CD4-positive, alpha-beta T cell treated with Interferon alpha-2 for 1 hour (primary cell): ENCODE measurements around the gene SERPIND1.
"Not testable (repeated sequence)": the region's sequence is repeated elsewhere in the genome, so short reads cannot be mapped to it uniquely, and the experiment has no call there.

Source experiments
- DNase-seq, 2 donors: peaks; one replicate each; pipeline ENCODE4 v3.0.0-alpha.2; 2020 to 2022

SERPIND1 gene, protein sequence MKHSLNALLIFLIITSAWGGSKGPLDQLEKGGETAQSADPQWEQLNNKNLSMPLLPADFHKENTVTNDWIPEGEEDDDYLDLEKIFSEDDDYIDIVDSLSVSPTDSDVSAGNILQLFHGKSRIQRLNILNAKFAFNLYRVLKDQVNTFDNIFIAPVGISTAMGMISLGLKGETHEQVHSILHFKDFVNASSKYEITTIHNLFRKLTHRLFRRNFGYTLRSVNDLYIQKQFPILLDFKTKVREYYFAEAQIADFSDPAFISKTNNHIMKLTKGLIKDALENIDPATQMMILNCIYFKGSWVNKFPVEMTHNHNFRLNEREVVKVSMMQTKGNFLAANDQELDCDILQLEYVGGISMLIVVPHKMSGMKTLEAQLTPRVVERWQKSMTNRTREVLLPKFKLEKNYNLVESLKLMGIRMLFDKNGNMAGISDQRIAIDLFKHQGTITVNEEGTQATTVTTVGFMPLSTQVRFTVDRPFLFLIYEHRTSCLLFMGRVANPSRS

DNA sequence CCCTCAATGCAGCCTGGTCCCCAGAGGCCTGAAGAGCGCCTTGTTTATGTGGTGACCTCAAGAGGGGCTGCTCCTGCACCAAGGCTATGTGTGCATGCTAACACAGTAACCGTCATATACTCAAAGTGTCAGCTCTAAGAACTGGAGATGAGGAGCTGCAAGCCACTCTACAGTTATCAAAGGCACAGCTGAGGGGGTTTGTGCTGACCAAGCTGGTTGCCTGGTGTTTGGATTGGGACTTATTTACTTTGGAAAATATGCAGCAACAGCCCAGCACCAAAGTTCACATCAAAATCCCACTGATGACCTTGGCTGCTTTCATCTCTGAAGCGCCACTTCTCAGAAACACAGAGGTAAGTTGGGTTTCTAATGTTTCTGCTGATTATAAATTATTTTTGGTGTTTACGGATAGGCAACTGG is at the start of gene SERPIND1:
SERPIND1 (plus strand) TSS at position 321 of the 420 bp plus-strand sequence. CDS start 5,200 bp downstream, outside the sequence.
- no peak for DNase-seq

DNA sequence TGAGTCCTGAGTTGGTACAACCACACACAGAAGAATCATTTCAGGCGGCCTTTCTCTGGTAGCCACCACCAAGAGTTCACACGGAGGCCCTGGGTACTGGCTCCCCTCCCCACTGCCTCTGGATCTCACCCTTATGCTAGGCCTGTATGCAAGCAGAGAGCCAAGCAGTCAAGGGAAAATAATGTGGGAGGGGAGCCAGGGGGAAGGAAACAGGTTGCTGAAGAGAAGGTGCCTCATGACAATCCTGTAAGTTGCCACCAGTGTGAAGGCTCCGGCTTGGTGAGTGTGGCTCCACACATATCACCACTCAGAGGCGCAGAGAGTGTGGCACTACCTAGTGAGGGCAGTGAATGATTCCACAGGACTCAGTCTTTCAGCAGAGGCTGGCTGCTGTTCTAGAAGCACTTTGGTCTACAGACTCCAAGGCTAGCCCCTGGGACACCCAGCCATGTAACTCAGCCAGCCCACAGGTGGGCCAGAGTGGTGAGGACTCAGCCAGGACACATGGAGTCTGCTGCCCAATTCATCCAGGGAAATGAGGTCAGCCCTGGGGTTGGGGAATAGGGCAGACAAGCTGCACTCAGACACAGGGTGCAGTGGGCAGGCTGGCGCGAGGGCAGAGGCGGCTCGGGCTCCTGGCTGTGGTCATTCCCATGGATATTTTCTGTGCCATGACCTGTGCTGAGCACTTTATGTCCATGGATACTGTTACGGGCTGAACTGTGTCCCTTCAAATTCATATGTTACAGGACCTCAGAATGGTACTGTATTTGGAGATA is 49.0 kb upstream of the SERPIND1 start:
- DNase-seq, result no peak

- no peak for DNase-seq
Measured at GRCh38 chr22:20725987-20726558, 47.8 kb upstream of the SERPIND1 start.

DNA sequence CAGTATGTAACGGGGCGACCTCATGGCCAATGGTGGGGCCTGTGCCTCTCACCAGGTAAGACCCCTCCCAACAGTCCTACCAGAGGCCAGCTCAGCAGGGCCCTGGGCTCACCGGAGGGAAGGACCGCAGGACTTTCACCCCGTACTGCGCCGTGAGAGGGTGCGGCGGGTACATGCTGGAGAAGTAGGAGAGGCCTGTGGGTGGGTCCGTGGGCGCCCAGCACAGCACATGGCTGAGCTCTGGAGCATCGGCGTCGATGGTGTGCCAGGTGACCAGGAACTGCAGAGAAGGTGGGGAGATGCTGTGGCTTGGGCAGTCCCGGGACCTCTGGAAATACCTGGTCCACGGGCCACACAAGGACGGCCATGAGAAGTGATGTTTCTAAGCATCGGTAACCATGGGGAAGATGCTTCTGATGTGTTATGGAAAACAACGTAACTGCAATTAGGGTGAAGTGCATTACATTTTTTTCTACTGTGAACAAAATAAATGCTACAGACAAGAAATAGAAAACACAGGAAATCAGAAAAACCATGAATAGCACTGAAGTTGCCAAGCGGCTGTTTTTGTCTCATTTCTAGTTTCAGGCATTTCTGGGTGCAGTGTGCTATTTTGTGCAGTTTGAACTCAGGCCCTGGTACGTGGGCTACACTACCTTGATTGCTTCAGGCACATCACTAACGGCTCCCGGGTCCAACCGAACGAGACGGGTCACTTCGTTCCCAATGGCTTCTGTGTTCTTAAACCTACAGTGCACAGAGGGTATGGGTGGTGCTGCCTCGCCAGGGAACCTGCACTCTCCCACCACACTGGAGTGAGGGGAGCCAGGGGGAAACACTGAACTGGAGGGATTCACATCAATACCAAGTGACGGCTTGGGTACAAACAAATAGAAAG is 46.5 kb upstream of the SERPIND1 start:
- DNase-seq, result no peak

DNA sequence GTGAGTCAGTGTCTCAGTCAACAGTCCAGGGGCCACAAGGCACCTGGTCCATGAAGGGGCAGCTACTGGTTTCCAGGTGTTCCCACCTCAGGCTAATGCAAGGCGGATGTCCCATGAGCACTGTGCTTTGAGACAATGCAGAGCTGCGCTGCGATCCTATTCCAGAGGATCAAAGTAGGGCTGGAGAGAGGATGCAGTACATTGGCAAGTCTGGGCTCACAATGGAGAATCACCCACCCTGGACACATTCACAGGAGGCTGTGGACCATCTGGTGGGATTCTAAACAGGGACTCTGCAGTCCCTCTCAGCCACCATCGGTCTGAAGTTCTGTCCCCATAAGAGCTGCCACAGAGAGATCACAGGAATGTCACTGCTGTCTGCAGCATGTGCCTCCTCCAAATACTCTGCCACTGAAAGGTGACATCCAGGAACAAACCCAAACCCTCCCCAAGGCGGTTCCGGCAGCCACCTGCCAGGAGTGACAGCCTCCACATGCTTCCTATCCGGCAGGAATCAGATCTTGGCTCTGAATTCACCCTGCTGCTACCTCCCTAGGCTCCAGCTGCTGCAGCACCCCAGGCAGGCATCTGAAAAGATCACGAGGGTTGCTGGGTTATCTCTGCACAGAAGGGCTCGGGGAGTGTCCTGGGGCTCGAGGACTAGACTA is 45.3 kb upstream of the SERPIND1 start:
- no peak for DNase-seq

GRCh38 chr22:20729194-20729593 is 44.7 kb upstream of the SERPIND1 start:
- DNase-seq, result no peak

DNA sequence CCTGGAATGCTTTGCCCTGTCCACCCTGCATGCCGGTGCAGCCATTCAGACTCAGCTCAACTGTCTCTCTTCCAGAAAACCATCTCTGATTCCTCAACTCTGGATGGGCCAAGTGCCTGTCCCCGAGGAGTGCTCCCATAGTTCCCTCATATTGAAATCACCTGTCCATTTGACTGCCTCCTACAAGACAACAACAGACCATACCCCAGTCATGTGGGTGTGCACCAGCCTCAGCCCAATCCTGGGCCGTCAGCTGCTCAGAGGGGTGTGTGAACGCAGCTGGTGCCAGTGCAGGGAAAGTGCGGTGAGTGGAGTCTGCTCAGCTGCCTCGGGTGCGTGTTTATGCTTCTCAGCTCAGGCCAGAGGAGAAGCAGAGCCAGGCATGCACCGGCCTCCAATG is 41.5 kb upstream of the SERPIND1 start:
- not testable (repeated sequence) for DNase-seq

DNA sequence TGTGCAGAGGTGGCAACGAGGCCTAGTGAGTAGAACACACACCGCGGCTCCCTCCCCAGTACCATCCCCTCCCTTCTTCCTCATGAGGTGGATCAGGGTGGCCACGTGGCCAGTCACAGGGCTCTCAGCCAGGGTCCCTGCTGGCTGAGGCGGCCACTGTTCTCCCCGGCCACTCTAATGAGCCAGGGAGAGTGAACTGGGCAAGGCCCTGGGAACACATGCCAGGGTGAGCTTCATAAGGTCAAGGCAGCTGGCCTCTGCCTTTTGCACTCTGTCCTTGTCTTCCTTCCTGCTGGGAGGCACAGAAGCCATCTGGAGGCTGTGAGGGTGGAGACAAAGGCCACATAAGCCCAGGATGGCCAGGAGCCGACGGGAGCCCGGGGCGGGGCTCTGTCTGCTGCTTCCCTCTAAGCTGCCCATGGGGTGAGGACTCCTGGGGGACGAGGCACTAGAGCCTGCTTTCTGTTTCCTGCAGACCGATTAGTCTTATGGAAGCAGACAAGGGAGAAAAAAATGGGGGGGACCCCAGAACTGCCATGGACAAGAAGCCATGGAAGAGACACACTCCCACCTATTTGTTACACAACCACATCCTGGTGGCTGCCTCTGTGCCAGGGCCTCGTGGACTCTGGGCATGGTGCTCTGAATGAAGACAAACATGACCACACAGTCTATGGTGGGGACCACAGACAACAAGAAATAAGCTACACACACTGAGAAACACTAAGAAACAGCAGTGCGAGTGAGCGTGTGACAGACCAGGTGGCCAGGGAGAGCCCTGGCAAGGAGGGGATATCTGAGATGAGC is 38.4 kb upstream of the SERPIND1 start:
- DNase-seq, result not testable (repeated sequence)

DNA sequence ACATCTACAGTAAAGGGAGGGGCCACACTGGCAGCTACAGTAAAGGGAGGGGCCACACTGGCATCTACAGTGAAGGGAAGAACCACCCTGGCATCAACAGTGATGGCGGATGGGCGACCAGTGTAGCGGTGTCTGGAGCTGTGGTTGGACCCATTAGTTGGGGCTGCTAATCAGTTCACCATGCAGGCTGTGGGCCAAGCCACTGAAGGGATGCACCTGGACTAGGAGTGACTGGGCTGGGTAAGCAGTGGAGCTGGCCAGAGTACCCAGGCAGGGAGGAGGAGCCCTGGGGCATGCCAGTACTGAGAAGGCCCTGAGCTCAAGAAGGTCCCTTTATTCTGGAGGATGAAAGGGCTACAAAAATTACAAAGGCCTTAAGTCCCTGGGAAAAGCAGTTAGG is 37.0 kb upstream of the SERPIND1 start:
- not testable (repeated sequence) for DNase-seq

DNA sequence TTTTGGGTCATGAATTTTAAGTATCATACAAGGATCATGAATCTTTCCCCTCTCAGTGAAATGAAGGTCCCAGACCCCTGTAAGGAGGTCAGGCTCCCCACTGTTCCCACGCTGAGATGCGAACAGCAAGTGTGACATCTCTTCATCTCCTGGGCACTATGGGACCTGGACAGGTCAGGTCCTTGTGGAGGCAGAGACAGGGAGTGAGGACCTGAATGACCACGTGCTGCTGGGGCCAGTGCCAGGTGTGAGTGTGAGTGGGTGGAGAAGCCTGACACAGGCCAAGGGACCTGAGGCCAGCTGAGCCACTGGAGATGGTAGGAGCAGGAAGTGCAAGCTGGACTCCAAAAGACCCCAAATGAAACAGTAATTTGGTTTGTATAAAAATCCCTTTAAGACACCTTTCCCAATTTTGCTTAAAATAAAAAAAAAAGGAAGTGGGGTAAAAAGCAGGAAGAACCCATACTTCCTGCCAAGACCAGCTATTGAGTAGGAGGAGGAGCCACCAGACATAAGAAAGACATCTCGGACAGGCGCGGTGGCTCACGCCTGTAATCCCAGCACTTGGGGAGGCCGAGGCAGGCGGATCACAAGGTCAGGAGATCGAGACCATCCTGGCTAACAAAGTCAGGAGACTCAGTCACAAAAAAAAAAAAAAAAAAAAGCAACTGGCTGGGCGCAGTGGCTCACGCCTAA is 35.4 kb upstream of the SERPIND1 start:
- DNase-seq, result no peak

DNA sequence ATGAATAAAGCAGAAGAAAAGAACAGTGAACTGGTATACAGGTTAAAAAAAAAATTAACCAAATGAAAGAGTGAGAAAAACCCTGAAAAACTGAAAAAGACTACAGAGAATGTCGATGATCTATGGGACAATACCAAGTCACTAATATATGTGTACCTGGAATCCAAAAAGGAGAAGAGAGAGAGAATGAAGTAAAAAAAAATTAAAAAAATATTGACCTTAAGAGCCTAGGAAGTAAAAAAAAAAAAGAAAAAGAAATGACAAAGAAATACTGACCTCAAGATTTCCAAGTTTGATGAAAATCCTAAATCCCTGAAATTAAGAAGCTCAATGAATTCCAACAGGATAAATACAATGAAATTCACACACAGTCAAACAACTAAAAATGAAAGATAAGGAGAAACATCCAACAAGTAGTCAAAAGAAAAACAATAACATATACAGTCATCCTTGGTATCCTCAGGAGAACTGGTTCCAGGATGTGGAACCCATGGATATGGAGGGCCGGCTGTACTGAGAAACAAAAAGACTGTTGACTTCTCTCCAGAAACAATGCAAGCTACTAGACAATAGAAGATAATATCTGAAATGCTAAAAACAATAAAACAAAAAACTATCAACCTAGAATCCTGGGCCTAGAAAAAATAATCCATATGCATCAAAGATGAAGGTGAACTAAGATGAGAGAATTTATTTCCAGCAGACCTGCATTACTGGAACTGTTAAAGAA is 33.5 kb upstream of the SERPIND1 start:
- DNase-seq, result no peak

GRCh38 chr22:20741008-20741633 is 32.8 kb upstream of the SERPIND1 start:
- no peak for DNase-seq

GRCh38 chr22:20741634-20742581 is 32.0 kb upstream of the SERPIND1 start:
- DNase-seq, result peak; percentile 33 to 56

- DNase-seq, result no peak
Measured at GRCh38 chr22:20742764-20743163, 31.1 kb upstream of the SERPIND1 start.

DNA sequence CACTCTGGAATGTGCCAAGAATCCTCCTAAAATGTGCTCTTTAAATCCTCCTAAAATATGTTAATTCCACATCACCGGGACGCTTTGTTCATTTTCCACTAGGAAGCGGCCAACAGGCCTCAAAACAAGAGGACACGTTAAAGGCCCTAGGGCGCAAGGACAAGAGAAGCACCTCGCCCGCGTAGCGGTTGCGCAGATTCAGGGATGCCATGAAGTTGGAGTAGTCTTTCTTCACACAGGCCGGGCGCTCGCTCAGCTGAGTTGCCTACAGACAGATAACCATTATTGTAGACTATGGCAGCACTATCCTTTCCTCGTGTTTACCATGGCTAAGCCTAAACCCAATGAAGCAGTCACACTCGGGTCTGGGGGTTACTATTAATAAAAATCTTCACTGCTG is 29.5 kb upstream of the SERPIND1 start:
- no peak for DNase-seq

DNA sequence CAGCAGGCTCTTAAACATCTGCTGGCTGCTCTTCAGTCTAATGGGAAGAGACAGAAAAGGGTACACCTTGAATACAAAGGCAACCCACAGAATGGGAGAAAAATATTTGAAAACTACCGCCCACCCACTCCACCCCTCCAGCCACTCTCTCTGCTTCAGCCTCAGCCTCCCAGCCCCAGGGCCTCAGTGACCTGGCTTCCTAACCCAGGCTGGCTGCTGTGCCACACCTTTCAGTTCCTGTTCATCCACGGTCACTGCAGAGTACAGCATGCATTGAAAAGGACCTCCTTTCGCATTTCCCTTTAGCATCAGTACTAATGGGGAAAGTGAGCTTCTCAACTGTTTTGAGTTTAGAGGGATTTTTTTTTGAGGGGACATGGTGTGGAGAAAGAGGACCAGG is 28.8 kb upstream of the SERPIND1 start:
- no peak for DNase-seq

- DNase-seq, result no peak
Measured at GRCh38 chr22:20746431-20747189, 27.3 kb upstream of the SERPIND1 start.
